H1 (cell line): ENCODE results near the gene FRMD3. TPM values are rescaled to one million over a fixed set of nuclear protein-coding genes. Genes with fewer than 3 reads are reported as not detected.

ENCODE experiments used
- CTCF ChIA-PET: fragments of 300-600 bp; sonication (Branson Sonifier 250); formaldehyde crosslinking; loops from one replicate; lab custom pipeline; 2021; ENCODE audit not compliant: partially characterized antibody; lab: Charles Lee
- POLR2A ChIA-PET: fragments of 300-600 bp; sonication (Branson Sonifier 250); formaldehyde crosslinking; loops from one replicate; lab custom pipeline; 2021; ENCODE audit warnings: inconsistent platforms; ENCODE audit not compliant: partially characterized antibody; lab: Charles Lee
- DNase-seq, 2 experiments: peaks; one replicate each; pipeline versions ENCODE4 v3.0.0 to v3.0.0-alpha.2; 2010 to 2022; ENCODE audit warnings: low spot score in 2 of 2, low read depth in 1 of 2, mixed read lengths in 1 of 2
- FAIRE-seq: peaks from 2 replicates; lab custom pipeline; 2011; peaks lifted over from hg19 to GRCh38; lab: Jason Lieb, UNC
- H2AFZ ChIP-seq: 2 replicates; pipeline ENCODE4 v1.8.1; 2012; ENCODE audit warnings: low read length, inconsistent platforms
- H2AK5ac ChIP-seq: 2 replicates; pipeline ENCODE4 v1.6.1; 2013; ENCODE audit warnings: low read depth, low read length
- H2BK120ac ChIP-seq: replicated peaks from 2 replicates; pipeline ENCODE3; 2013; ENCODE audit warnings: low read depth, low read length, inconsistent platforms
- H2BK12ac ChIP-seq: 2 replicates; pipeline ENCODE4 v1.6.1; 2013; ENCODE audit warnings: low read depth, low read length
- H2BK15ac ChIP-seq: 2 replicates; pipeline ENCODE4 v1.6.1; 2013; ENCODE audit warnings: low read length
- H2BK20ac ChIP-seq: 2 replicates; pipeline ENCODE4 v1.6.1; 2013; ENCODE audit warnings: low read length
- H2BK5ac ChIP-seq: 2 replicates; pipeline ENCODE4 v1.6.1; 2013; ENCODE audit warnings: low read depth, low read length
- H3K14ac ChIP-seq: 2 replicates; pipeline ENCODE4 v1.6.1; 2013; ENCODE audit warnings: inconsistent platforms; ENCODE audit not compliant: insufficient read length
- H3K18ac ChIP-seq: 2 replicates; pipeline ENCODE4 v1.6.1; 2013; ENCODE audit warnings: low read length; ENCODE audit errors: extremely low read depth
- H3K23ac ChIP-seq: 2 replicates; pipeline ENCODE4 v1.6.1; 2013; ENCODE audit warnings: inconsistent platforms; ENCODE audit not compliant: insufficient read length
- H3K23me2 ChIP-seq: 2 replicates; pipeline ENCODE4 v1.6.1; 2013; ENCODE audit warnings: low read depth, low read length
- H3K27ac ChIP-seq: 2 replicates; pipeline ENCODE4 v1.6.1; 2011; ENCODE audit warnings: low read depth, low read length, inconsistent platforms
- H3K27me3 ChIP-seq, 4 experiments: replicated peaks in 1 of 4; 1 replicate in 1 of 4; 2 replicates in 3 of 4; pipeline versions ENCODE4 v1.6.1 to v1.8.1; 2011 to 2013; ENCODE audit warnings: low read length in 3 of 4, mild to moderate bottlenecking in 3 of 4, inconsistent platforms in 2 of 4, mixed read lengths in 2 of 4, moderate library complexity in 1 of 4; ENCODE audit not compliant: control insufficient read depth in 3 of 4, insufficient read depth in 3 of 4; ENCODE audit errors: extremely low read depth in 1 of 4
- H3K36me3 ChIP-seq, 4 experiments: 2 replicates each; pipeline versions ENCODE4 v1.6.1 to v1.8.1; 2011 to 2013; ENCODE audit warnings: mild to moderate bottlenecking in 4 of 4, low read length in 3 of 4, moderate library complexity in 2 of 4, control low read depth in 1 of 4, inconsistent platforms in 1 of 4; ENCODE audit not compliant: insufficient read depth in 4 of 4, control insufficient read depth in 2 of 4
- H3K4ac ChIP-seq: replicated peaks from 2 replicates; pipeline ENCODE3; 2013; ENCODE audit warnings: low read length, low read depth, mixed read lengths, inconsistent platforms; ENCODE audit not compliant: insufficient read length
- H3K4me1 ChIP-seq, 4 experiments: replicated peaks in 1 of 4; 1 replicate in 1 of 4; 2 replicates in 3 of 4; pipeline versions ENCODE4 v1.6.1 to v1.8.1; 2011 to 2013; ENCODE audit warnings: low read length in 3 of 4, inconsistent platforms in 2 of 4, mixed read lengths in 1 of 4; ENCODE audit not compliant: insufficient read depth in 4 of 4, control insufficient read depth in 3 of 4
- H3K4me2 ChIP-seq, 2 experiments: 2 replicates each; pipeline versions ENCODE4 v1.6.1 to v1.8.1; 2011 to 2013; ENCODE audit warnings: low read depth in 2 of 2, low read length in 2 of 2, control low read depth in 1 of 2, inconsistent platforms in 1 of 2, mild to moderate bottlenecking in 1 of 2; ENCODE audit not compliant: insufficient read depth in 1 of 2
- H3K4me3 ChIP-seq, 4 experiments: fragments of 200-600, 300-600 bp in 1 of 4; sonication (generic), shearing (Covaris generic), sonication (Bioruptor Twin) in 1 of 4; 2 replicates each; pipeline versions ENCODE4 v1.5.1 to v1.8.1; 2011 to 2016; ENCODE audit warnings: low read length in 4 of 4, low read depth in 3 of 4, control low read depth in 2 of 4, inconsistent platforms in 2 of 4, mild to moderate bottlenecking in 2 of 4, mixed read lengths in 1 of 4, moderate library complexity in 1 of 4; ENCODE audit not compliant: insufficient read depth in 2 of 4; ENCODE audit errors: extremely low read depth in 1 of 4
- H3K56ac ChIP-seq: replicated peaks from 2 replicates; pipeline ENCODE3; 2013; ENCODE audit warnings: low read depth, mild to moderate bottlenecking, mixed read lengths, low read length, inconsistent platforms; ENCODE audit not compliant: insufficient read length
- H3K79me1 ChIP-seq: 2 replicates; pipeline ENCODE4 v1.6.1; 2013; ENCODE audit warnings: low read depth, low read length, control low read depth
- H3K79me2 ChIP-seq, 2 experiments: 2 replicates each; pipeline versions ENCODE4 v1.6.1 to v1.8.1; 2012 to 2013; ENCODE audit warnings: low read length in 2 of 2, mild to moderate bottlenecking in 2 of 2, inconsistent platforms in 1 of 2; ENCODE audit not compliant: insufficient read depth in 2 of 2, control insufficient read depth in 1 of 2
- H3K9ac ChIP-seq, 4 experiments: replicated peaks in 1 of 4; 1 replicate in 1 of 4; 2 replicates in 3 of 4; pipeline versions ENCODE4 v1.6.1 to v1.8.1; 2011 to 2013; ENCODE audit warnings: low read depth in 3 of 4, low read length in 3 of 4, control low read depth in 2 of 4, mild to moderate bottlenecking in 2 of 4, moderate library complexity in 2 of 4, inconsistent platforms in 1 of 4; ENCODE audit errors: extremely low read depth in 1 of 4
- H3K9me3 ChIP-seq, 2 experiments: 2 replicates each; pipeline versions ENCODE4 v1.6.1 to v1.8.1; 2012 to 2013; ENCODE audit warnings: mild to moderate bottlenecking in 2 of 2, moderate library complexity in 2 of 2, control low read depth in 1 of 2, inconsistent platforms in 1 of 2, low read depth in 1 of 2, low read length in 1 of 2, mixed read lengths in 1 of 2; ENCODE audit not compliant: insufficient read depth in 2 of 2
- H4K20me1 ChIP-seq, 2 experiments: replicated peaks in 1 of 2; 2 replicates each; pipeline versions ENCODE3 to v1.8.1; 2011 to 2013; ENCODE audit warnings: inconsistent platforms in 2 of 2, low read length in 2 of 2, mild to moderate bottlenecking in 1 of 2; ENCODE audit not compliant: insufficient read depth in 2 of 2, control insufficient read depth in 1 of 2
- H4K5ac ChIP-seq: 2 replicates; pipeline ENCODE4 v1.6.1; 2013; ENCODE audit warnings: low read length, low read depth, mixed read lengths, inconsistent platforms; ENCODE audit not compliant: insufficient read length
- H4K8ac ChIP-seq: 2 replicates; pipeline ENCODE4 v1.8.0; 2013; ENCODE audit warnings: mild to moderate bottlenecking, moderate library complexity, low read length, inconsistent platforms; ENCODE audit not compliant: insufficient read depth; ENCODE audit errors: extremely low read depth
- H4K91ac ChIP-seq: replicated peaks from 2 replicates; pipeline ENCODE3; 2013; ENCODE audit warnings: low read length, mixed read lengths, inconsistent platforms; ENCODE audit not compliant: insufficient read length
- CBX8 ChIP-seq: fragments of 300-800, 300-1000 bp; sonication (generic); IDR thresholded peaks from 2 replicates; pipeline ENCODE4 v1.7.1; 2016; ENCODE audit warnings: low read depth, low read length, borderline replicate concordance
- CHD1 ChIP-seq: IDR thresholded peaks from 2 replicates; pipeline ENCODE4 v1.6.1; 2012; ENCODE audit warnings: low read depth, low read length, improper control_type of control experiment
- CTBP2 ChIP-seq: IDR thresholded peaks from 2 replicates; pipeline ENCODE4 v1.7.0; 2011; ENCODE audit warnings: borderline replicate concordance, mild to moderate bottlenecking, moderate library complexity, mixed read lengths, low read length; ENCODE audit not compliant: insufficient read depth, insufficient read length
- GABPA ChIP-seq: IDR thresholded peaks from 2 replicates; pipeline ENCODE4 v1.6.1; 2011; ENCODE audit warnings: mild to moderate bottlenecking, low read length, moderate library complexity, borderline replicate concordance; ENCODE audit not compliant: insufficient read depth
- KDM1A ChIP-seq: fragments of 200-600, 300-600 bp; sonication (generic); IDR thresholded peaks from 2 replicates; pipeline ENCODE4 v1.7.1; 2016; ENCODE audit warnings: mild to moderate bottlenecking, low read length, borderline replicate concordance
- MAX ChIP-seq: IDR thresholded peaks from 2 replicates; pipeline ENCODE4 v1.6.1; 2012; ENCODE audit warnings: inconsistent platforms
- POLR2AphosphoS5 ChIP-seq: IDR thresholded peaks from 2 replicates; pipeline ENCODE4 v1.6.1; 2011; ENCODE audit warnings: low read depth, low read length
- POU5F1 ChIP-seq: IDR thresholded peaks from 2 replicates; pipeline ENCODE4 v1.6.1; 2011; ENCODE audit warnings: low read depth, mild to moderate bottlenecking, low read length, moderate library complexity
- SIX5 ChIP-seq: IDR thresholded peaks from 2 replicates; pipeline ENCODE4 v1.6.1; 2011; ENCODE audit warnings: mild to moderate bottlenecking, low read depth, low read length
- SRF ChIP-seq: IDR thresholded peaks from 2 replicates; pipeline ENCODE4 v1.6.1; 2011; ENCODE audit warnings: mild to moderate bottlenecking, low read depth, low read length, moderate library complexity
- SUZ12 ChIP-seq: fragments of 200-600 bp; sonication (generic); IDR thresholded peaks from 2 replicates; pipeline ENCODE4 v1.6.1; 2012; ENCODE audit warnings: mild to moderate bottlenecking, inconsistent platforms, low read length, moderate library complexity, mixed read lengths
- TAF1 ChIP-seq: IDR thresholded peaks from 2 replicates; pipeline ENCODE4 v1.6.1; 2011; ENCODE audit warnings: mild to moderate bottlenecking, low read depth, low read length
- WGBS, 2 experiments: shearing (Covaris generic) in 1 of 2; methylation state at CpG; one replicate each; pipeline versions ENCODE4 v1.1.6 to v1.1.7; 2013 to 2015; ENCODE audit warnings: low lambda C conversion rate in 2 of 2, mixed read lengths in 2 of 2, inconsistent platforms in 1 of 2, low coverage in 1 of 2, missing lambda C conversion rate in 1 of 2; ENCODE audit not compliant: insufficient replicate concordance in 2 of 2, insufficient coverage in 1 of 2, insufficient read length in 1 of 2; ENCODE audit errors: extremely low coverage in 1 of 2, missing lambda C conversion rate in 1 of 2; 5-methylcytosine and 5-hydroxymethylcytosine counted together
- polyA plus RNA-seq, 7 experiments: library from polyadenylated mRNA; depleted of rRNA in 3 of 7; stranded (reverse) in 5 of 7; unstranded in 2 of 7; fragments of >200 nt in 5 of 7; fragments of 200-250 nt in 2 of 7; gene quantifications; 1 replicate in 5 of 7; 2 replicates in 1 of 7; 4 replicates in 1 of 7; pipeline versions ENCODE4 v1.2.1 to v1.2.3, GENCODE V29; 2011 to 2013; ENCODE audit warnings: missing spikeins in 2 of 7, mixed read lengths in 2 of 7
- total RNA-seq: library from RNA; stranded (reverse); fragmentation: NEBNext Ultra II Directional; extraction: Animal tissue kit (Norgen Biotek cat#: 25700); gene quantifications from 2 replicates; pipeline ENCODE4 v1.2.1, GENCODE V29; 2021
- TF ChIP-seq, protein P1 (sequence below): IDR thresholded peaks from 2 replicates; pipeline ENCODE4 v1.6.1; 2011; ENCODE audit warnings: low read depth, mild to moderate bottlenecking, low read length; ENCODE audit not compliant: insufficient read depth

FRMD3 gene
- total and polyA plus RNA-seq, 2 of the 8 experiments (the other 6 are each of a cell fraction or from before 2014, with no cell fraction given): 0.15 to 1.4 TPM

GRCh38 chr9:83512621-83513020, 25.6 kb downstream of the FRMD3 start:
- Histone ChIP-seq H2BK120ac (no peak overlapping the region), H2BK12ac (no peak overlapping the region), H2AFZ (no peak overlapping the region), H3K14ac (no peak overlapping the region), H3K9me3 (no peaks in the 10 kb centered on the region), H3K79me1 (no peaks in the 10 kb centered on the region), H3K4me1 (no peaks in the 10 kb centered on the region; a peak in 1 of 7 replicates), H3K56ac (no peak overlapping the region), H3K23ac (no peak overlapping the region), H3K4ac (no peak overlapping the region), H3K36me3 (no peaks in the 10 kb centered on the region), H4K91ac (no peak overlapping the region), H3K4me2 (no peak overlapping the region)
- WGBS, 2 experiments: 87% methylated on average over 3 of the region's 3 CpGs; no CpG with 5 or more reads in 1 of the 2 experiments
- CTCF ChIA-PET: no interaction called here
- TF ChIP-seq, protein P1, sequence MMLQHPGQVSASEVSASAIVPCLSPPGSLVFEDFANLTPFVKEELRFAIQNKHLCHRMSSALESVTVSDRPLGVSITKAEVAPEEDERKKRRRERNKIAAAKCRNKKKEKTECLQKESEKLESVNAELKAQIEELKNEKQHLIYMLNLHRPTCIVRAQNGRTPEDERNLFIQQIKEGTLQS: no peak
- no peak for TF ChIP-seq KDM1A
- no peak for TF ChIP-seq GABPA
- TF ChIP-seq CTBP2: no peak
- no peak for TF ChIP-seq TAF1
- TF ChIP-seq MAX: no peak
- no peak for TF ChIP-seq SRF
- no peak for TF ChIP-seq SUZ12
- TF ChIP-seq POU5F1: no peak
- no peak for TF ChIP-seq CBX8
- TF ChIP-seq SIX5: no peak
- TF ChIP-seq POLR2AphosphoS5: no peak
- TF ChIP-seq CHD1: no peak
- TF ChIP-seq, all 59 proteins: peak for 0
- no peak for FAIRE-seq
- Histone ChIP-seq H2AK5ac (no peak overlapping the region), H3K79me2 (no peaks in the 10 kb centered on the region), H3K9ac (no peak overlapping the region), H2BK20ac (no peak overlapping the region), H2BK5ac (no peak overlapping the region), H3K27me3 (no peaks in the 10 kb centered on the region), H4K20me1 (no peaks in the 10 kb centered on the region), H3K23me2 (no peaks in the 10 kb centered on the region), H3K4me3 (no peak overlapping the region), H4K8ac (no peak overlapping the region), H3K18ac (no peak overlapping the region), H2BK15ac (no peak overlapping the region), H3K27ac (no peak overlapping the region), H4K5ac (no peak overlapping the region)
- POLR2A ChIA-PET: no interaction called here
- DNase-seq: no peak
